ENCODE data around the gene YTHDC2. TPM values are rescaled to one million over a fixed set of nuclear protein-coding genes. Genes with fewer than 3 reads are reported as not detected.

YTHDC2 gene
- 18.9 TPM for total RNA-seq

GRCh38 chr5:113513384-113514288 is at the start of gene YTHDC2:
Gene YTHDC2, plus strand, starts transcription at chr5:113513694. Its CDS starts 202 bp downstream, at chr5:113513896.
- peak; percentile 76 to 89 (median 87) for DNase-seq (ENCODE audit: low read depth in 2 of 3, low spot score in 2 of 3)

- no peak for DNase-seq (ENCODE audit: low read depth in 2 of 3, low spot score in 2 of 3)
Observed at GRCh38 chr5:113474100-113474728, 39.3 kb upstream of the YTHDC2 start.

DNA sequence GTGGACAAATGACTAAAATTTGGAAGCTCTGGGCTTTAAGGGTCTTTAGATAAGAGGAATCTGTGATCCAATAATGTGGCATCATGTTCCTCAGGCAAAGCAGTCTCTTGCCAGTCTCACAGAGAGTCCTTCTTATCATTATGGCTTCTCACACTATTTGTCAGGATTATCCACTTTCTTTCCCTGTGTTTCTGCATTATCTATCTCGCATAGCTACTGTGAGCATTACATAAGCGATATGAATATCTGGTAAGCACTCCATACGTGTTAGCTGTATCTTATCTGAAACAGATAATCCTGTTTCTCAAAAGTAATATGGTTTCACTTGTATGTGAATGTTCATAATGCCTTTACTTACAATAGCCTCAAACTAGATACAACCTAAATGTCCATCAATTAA is 34.8 kb upstream of the YTHDC2 start:
- no peak for DNase-seq (ENCODE audit: low read depth in 2 of 3, low spot score in 2 of 3)

GRCh38 chr5:113480243-113480642 is 33.3 kb upstream of the YTHDC2 start:
- no peak for DNase-seq (ENCODE audit: low read depth in 2 of 3, low spot score in 2 of 3)

- DNase-seq (ENCODE audit: low read depth in 2 of 3, low spot score in 2 of 3): peak in 1 of 3 donors; percentile 12
Observed at GRCh38 chr5:113487416-113487780, 26.1 kb upstream of the YTHDC2 start.

DNA sequence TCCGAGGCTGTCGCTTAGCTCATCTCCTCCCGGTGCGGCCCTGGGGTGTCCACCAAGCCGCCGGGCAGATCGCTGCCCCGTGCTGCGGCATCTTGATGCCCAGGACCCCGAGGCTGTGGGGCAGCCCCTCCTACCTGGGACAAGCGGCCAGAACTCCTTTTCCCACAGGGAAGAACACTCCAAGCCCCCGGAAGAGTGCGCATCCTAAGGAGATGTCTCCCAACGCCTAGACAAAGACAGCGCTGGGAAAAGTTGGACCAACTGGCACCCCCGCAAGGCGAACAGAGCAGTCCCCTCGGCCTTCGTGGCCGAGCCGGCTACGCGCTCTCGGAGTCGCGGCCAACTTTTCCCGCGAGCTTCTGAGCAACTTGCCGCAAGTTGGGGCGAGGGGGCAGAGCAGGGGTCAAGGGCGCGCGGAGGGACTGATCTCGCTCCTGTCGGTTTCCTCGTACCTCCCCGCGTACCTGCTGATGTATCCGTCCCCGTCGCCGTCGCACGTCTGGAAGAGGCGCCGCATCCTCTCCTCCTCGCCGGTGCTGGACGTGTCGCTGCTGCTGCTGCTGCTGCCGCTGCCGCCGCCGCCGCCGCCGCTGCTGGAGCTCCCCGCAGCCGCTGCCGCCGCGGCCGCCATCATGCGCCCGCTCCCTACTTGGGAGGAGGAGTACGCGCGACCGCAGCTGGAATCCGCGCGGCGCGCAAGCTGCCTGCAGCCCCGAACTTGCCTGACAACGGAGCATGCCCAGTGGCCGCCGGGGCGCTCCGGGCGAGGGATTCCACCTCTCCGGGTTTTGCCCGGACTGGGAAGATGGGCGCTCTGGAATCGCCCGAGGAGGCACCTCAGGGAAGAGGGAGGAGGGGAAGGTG is 25.5 kb upstream of the YTHDC2 start, which contains the start of gene MCC:
Gene MCC (minus strand): TSS at position 673 of the 864 bp plus-strand sequence.
- DNase-seq (ENCODE audit: low read depth in 2 of 3, low spot score in 2 of 3): peak in 2 of 3 donors; percentile 23 to 26

GRCh38 chr5:113488645-113489184 is 24.8 kb upstream of the YTHDC2 start:
- no peak for DNase-seq (ENCODE audit: low read depth in 2 of 3, low spot score in 2 of 3)

DNA sequence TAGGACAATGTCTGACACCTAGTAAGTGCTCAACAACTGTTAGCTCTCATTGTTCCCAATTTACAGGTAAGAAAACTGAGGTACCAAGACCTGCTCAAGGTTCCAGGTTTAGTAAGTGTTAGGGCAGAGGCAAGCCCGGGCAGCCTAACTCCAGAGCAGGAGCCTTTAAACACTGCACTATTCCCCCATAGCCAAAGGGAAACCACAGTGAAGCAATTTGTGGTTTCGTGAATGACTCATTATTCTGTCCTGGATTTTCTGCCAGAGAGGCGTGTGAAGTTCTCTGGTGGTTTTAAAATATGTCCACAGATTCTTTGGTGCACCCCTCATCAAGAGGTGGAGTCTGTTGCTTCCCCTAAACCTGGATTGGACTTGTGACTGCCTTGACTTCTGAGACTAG is 24.2 kb upstream of the YTHDC2 start:
- peak in 2 of 3 donors; percentile 86 to 92 for DNase-seq (ENCODE audit: low read depth in 2 of 3, low spot score in 2 of 3)

DNA sequence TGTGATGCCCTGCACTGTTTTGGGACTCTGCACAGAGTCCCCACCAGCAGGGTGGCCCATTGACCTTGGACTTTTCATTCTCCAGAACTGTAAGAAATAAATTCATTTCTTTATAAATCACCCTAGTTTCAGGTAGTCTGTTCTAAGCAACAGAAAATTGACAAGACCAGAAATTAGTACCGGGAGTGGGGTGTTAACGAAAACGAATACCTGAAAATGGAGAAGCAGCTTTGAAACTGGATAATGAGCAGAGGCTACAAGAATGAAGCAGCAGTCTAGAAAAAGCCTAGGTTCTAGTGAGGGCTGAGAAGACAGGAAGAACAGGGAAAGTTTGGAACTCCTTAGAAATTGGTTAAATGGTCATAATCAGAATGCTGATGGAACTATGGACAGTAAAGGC is 23.2 kb upstream of the YTHDC2 start:
- no peak for DNase-seq (ENCODE audit: low read depth in 2 of 3, low spot score in 2 of 3)

DNA sequence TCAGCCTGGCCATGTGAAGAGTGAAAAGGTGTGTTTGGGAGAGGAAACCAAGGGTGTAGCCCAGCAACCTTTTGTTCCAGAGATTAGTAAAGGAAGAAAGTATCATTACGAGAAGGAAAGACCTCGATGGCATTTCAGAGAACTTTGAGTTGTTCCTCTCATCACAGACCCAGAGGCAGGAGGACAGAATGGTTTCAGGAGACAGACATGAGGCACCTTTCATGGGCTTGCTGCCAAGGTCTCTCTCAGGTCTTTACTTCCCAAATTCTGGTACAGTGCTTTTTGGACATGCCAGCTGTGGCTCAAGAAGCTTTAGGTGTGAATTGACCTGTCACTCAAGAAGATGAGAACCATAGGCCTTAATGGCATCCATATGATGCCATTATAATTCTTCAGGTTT is 22.5 kb upstream of the YTHDC2 start:
- DNase-seq (ENCODE audit: low read depth in 2 of 3, low spot score in 2 of 3): no peak

DNA sequence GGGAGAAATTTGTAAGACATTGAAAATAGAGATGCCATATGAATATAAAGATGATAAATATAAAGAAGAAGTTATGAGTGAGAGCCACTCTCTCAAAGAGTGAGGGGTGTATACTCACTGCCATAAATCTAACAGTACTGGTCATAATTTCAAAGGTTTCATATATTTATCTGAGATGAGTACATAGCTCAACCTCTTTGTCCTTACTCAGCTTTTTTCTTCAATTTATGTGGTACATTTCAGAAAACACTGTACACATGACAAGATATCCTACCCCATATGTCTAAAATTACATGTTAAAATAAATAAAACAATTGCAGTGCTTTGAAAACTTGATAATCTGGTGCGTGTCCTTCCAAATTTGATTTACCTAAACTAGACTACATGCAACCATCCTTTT is 20.0 kb upstream of the YTHDC2 start:
- DNase-seq (ENCODE audit: low read depth in 2 of 3, low spot score in 2 of 3): no peak

GRCh38 chr5:113495422-113495841 is 18.1 kb upstream of the YTHDC2 start:
- no peak for DNase-seq (ENCODE audit: low read depth in 2 of 3, low spot score in 2 of 3)

- no peak for DNase-seq (ENCODE audit: low read depth in 2 of 3, low spot score in 2 of 3)
Observed at GRCh38 chr5:113502073-113502472, 11.4 kb upstream of the YTHDC2 start.

GRCh38 chr5:113503146-113503545 is 10.3 kb upstream of the YTHDC2 start:
- DNase-seq (ENCODE audit: low read depth in 2 of 3, low spot score in 2 of 3): no peak

DNA sequence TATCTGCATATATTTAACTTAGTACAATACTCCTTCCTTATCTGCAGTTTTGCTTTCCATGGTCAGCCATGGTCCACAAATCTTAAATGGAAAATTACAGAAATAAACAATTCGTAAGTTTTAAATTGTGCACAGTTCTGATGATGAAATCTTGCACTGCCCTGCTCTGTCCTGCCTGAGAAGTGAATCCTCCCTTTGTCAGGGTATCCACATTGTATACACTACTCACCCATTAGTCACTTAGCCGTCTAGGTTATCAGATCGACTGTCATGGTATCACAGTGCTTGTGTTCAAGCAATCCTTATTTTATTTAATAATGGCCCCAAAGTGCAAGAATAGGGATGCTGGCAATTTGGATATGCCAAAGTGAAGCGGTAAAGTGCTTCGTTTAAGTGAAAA is 8.3 kb upstream of the YTHDC2 start:
- no peak for DNase-seq (ENCODE audit: low read depth in 2 of 3, low spot score in 2 of 3)

GRCh38 chr5:113507601-113508000 is 5.9 kb upstream of the YTHDC2 start:
- peak in 1 of 3 donors; percentile 24 for DNase-seq (ENCODE audit: low read depth in 2 of 3, low spot score in 2 of 3)

- no peak for DNase-seq (ENCODE audit: low read depth in 2 of 3, low spot score in 2 of 3)
Observed at GRCh38 chr5:113508756-113509155, 4.7 kb upstream of the YTHDC2 start.

- DNase-seq (ENCODE audit: low read depth in 2 of 3, low spot score in 2 of 3): peak in 1 of 3 donors; percentile 45
Observed at GRCh38 chr5:113510836-113511451, 2.5 kb upstream of the YTHDC2 start.

- DNase-seq (ENCODE audit: low read depth in 2 of 3, low spot score in 2 of 3): no peak
Observed at GRCh38 chr5:113512341-113512740, 1.2 kb upstream of the YTHDC2 start.

DNA sequence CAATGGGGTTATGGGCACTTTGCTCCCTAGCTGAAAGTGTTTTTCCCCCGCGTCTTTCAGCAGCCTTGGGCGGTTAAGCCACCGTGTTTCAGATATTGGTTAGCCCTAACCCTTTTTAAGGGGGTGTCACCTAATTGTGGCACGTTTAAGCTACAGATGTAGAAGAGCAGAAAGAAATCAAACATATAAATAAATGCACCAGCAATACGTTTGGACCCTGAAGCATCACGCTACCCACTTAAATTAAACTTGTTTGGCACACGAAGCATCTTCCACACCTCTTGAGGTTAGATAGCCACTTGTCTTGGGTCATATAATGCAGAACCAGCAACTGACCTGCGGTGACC is 768 bp downstream of the YTHDC2 start:
- peak in 1 of 3 donors; percentile 19 for DNase-seq (ENCODE audit: low read depth in 2 of 3, low spot score in 2 of 3)

Data from hematopoietic multipotent progenitor cell (in vitro differentiated cells).